Uterus (tissue), 4 donors: ENCODE results near the gene TWIST2. TPM values are rescaled to one million over a fixed set of nuclear protein-coding genes. Genes with fewer than 3 reads are reported as not detected.
A peak's percentile ranks its signal among the peaks of the same experiment; 100 is the strongest.

Source experiments
- DNase-seq, 2 donors: peaks; one replicate each; pipeline ENCODE4 v3.0.0-alpha.2; 2019 to 2020
- H3K27ac ChIP-seq, 2 donors: fragments of 200-600 bp; sonication (generic); 1 replicate in 1 of 2; 2 replicates in 1 of 2; pipeline ENCODE4 v1.5.1; 2016 to 2018
- H3K27me3 ChIP-seq, 2 donors: fragments of 200-600 bp; sonication (generic); one replicate each; pipeline ENCODE4 v1.5.1; 2018 to 2019; ENCODE audit warnings: control low read depth in 1 of 2
- H3K36me3 ChIP-seq, 2 donors: fragments of 200-600 bp; sonication (generic); one replicate each; pipeline ENCODE4 v1.5.1; 2019; ENCODE audit warnings: control low read depth in 1 of 2
- H3K4me1 ChIP-seq, 2 donors: fragments of 200-600 bp; sonication (generic); one replicate each; pipeline ENCODE4 v1.5.1; 2018 to 2019; ENCODE audit warnings: control low read depth in 1 of 2
- H3K4me3 ChIP-seq, 2 donors: fragments of 200-600 bp; sonication (generic); 1 replicate in 1 of 2; 2 replicates in 1 of 2; pipeline ENCODE4 v1.5.1; 2018 to 2019; ENCODE audit warnings: mild to moderate bottlenecking in 1 of 2
- H3K9me3 ChIP-seq, 2 donors: fragments of 200-600 bp; sonication (generic); one replicate each; pipeline ENCODE4 v1.5.1; 2019; ENCODE audit warnings: control low read depth in 1 of 2
- CTCF ChIP-seq, 4 experiments: fragments of 200-600 bp in 2 of 4; fragments of 450-650 bp in 2 of 4; sonication (generic) in 2 of 4; IDR thresholded peaks; one replicate each; pipeline ENCODE4 v1.5.1; 2016 to 2019; ENCODE audit warnings: antibody characterized with exemption in 4 of 4, mild to moderate bottlenecking in 2 of 4, moderate library complexity in 1 of 4
- POLR2A ChIP-seq, 2 donors: fragments of 450-650 bp; IDR thresholded peaks; one replicate each; pipeline ENCODE4 v1.6.1; 2016; ENCODE audit warnings: antibody characterized with exemption in 2 of 2, mild to moderate bottlenecking in 1 of 2, moderate library complexity in 1 of 2
- intact Hi-C: fragments of 100-400 bp; cut with DNase I; formaldehyde crosslinking; loops from one replicate; pipeline ENCODE4 v1.15.1; 2023; ENCODE audit warnings: low total_unique reads
- total RNA-seq, 4 donors: library from RNA; depleted of rRNA in 3 of 4; stranded (reverse); fragments of >200 nt in 3 of 4; gene quantifications; one replicate each; pipeline versions ENCODE4 v1.1.0 to v1.2.4, GENCODE V29; 2014 to 2023
- donor health status: DM: yes; HTN: yes; CAD: no.

Gene TWIST2
- total RNA-seq, 4 donors from 2014 or later: 28.1 to 199 (median 63.9) TPM

DNA sequence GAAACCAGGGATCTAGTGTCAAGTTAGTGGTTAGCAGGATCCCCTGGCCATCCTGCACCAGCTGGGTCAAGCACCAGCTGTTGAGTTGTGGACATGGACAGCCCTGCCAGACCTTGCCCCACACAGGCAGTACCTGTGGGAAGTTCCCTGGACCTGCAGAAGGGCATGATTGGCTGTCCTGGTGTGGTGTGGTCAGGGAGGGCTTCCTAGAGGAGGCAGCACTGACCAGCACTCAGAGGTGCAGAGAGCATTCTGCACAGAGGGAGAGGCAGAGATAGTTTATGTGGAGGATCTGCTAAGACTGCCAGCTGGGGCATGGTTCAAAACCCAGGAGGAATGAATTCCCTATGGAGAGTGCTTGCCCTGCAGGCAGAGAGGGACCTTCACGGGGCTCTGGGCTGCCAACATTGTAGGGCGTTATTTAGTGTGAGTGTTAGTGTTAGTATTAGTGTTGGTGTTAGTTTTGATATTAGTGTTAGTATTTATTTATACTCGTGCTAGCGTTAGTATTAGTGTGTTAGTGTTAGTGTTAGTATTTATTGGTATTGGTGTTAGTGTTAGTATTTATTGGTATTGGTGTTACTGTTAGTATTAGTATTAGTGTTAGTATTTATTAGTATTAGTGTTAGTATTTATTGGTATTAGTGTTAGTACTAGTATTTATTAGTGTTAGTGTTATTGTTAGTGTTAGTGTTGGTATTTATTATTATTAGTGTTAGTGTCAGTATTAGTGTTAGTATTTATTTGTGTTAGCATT lies 31.9 kb downstream of the TWIST2 start:
- intact Hi-C loops: no loop called here
- no peak overlapping the region for H3K4me3 ChIP-seq
- no peaks in the 10 kb centered on the region for H3K27me3 ChIP-seq
- peaks cover 0 to 3% of the 10 kb centered on the region in 2 donors for H3K4me1 ChIP-seq
- H3K27ac ChIP-seq: no peak overlapping the region
- H3K36me3 ChIP-seq: no peaks in the 10 kb centered on the region
- H3K9me3 ChIP-seq: no peaks in the 10 kb centered on the region
- DNase-seq: no peak
- TF ChIP-seq POLR2A (IDR thresholded peaks at IDR 0.05): no peak
- TF ChIP-seq CTCF (IDR thresholded peaks at IDR 0.05): no peak

GRCh38 chr2:238881353-238882081 lies 33.6 kb downstream of the TWIST2 start:
- no peak for DNase-seq
- intact Hi-C loops: no loop called here

DNA sequence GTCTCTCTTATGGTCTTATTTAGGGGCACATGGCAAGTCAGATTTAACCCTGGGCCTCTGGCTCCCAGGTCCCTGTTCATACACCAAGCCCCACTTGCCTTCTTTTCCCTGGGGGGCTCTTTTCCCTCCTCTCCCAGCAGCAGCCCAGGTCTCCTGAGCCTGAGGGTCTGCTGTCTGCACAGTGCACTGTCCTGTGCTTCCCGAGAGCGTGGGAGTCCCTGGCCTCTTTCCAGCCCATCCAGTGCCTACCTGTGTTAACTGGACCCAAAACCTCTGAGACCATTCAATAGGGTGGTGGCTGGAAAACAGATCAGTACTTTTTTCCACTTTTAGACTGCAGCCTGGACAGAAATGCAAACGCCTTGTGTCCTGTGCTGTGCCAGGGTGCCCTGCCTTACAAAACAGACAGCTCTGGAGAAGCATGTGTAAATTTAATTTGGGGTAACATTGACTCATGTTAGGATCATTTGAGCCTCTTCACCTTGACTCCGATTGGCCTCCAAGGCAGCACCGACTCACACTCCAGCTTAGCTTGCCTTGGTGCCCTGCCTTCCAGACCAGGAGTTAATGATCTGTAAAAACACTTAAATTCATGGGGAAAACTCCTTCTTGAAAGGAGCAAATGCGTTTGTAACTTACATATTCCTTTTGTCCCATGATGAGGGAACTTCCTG lies 34.3 kb downstream of the TWIST2 start:
- intact Hi-C loops: no loop called here

More at GRCh38 chr2:238881353-238882081, 33.6 kb downstream of the TWIST2 start:
- no peaks in the 10 kb centered on the region for H3K27me3 ChIP-seq
- TF ChIP-seq CTCF (IDR thresholded peaks at IDR 0.05): no peak
- no peak for TF ChIP-seq POLR2A (IDR thresholded peaks at IDR 0.05)
- H3K4me3 ChIP-seq: no peak overlapping the region
- peaks cover 0 to 1% of the 10 kb centered on the region in 2 donors for H3K4me1 ChIP-seq
- H3K36me3 ChIP-seq: no peaks in the 10 kb centered on the region
- H3K9me3 ChIP-seq: no peaks in the 10 kb centered on the region
- peak overlapping the region; percentile 68 to 81 for H3K27ac ChIP-seq

GRCh38 chr2:238883421-238883901 lies 35.6 kb downstream of the TWIST2 start:
- TF ChIP-seq POLR2A (IDR thresholded peaks at IDR 0.05) (no peak), CTCF (IDR thresholded peaks at IDR 0.05) (no peak)
- DNase-seq: no peak
- no peaks in the 10 kb centered on the region for H3K9me3 ChIP-seq
- peak overlapping the region in 1 of 2 donors; percentile 0 for H3K4me3 ChIP-seq
- peak overlapping the region; percentile 68 to 81 for H3K27ac ChIP-seq
- intact Hi-C loops: no loop called here
- no peaks in the 10 kb centered on the region for H3K36me3 ChIP-seq
- H3K27me3 ChIP-seq: no peaks in the 10 kb centered on the region
- no peaks in the 10 kb centered on the region for H3K4me1 ChIP-seq

More for the DNA sequence above, 34.3 kb downstream of the TWIST2 start:
- TF ChIP-seq CTCF (IDR thresholded peaks at IDR 0.05) (no peak), POLR2A (IDR thresholded peaks at IDR 0.05) (no peak)
- no peak overlapping the region for H3K4me3 ChIP-seq
- DNase-seq: no peak
- H3K4me1 ChIP-seq: no peaks in the 10 kb centered on the region
- H3K27me3 ChIP-seq: no peaks in the 10 kb centered on the region
- peak overlapping the region; percentile 68 to 81 for H3K27ac ChIP-seq
- no peaks in the 10 kb centered on the region for H3K36me3 ChIP-seq
- H3K9me3 ChIP-seq: no peaks in the 10 kb centered on the region
